Adrenal gland (tissue), 12 donors: Measurements from ENCODE around the gene AUTS2. TPM values are rescaled to one million over a fixed set of nuclear protein-coding genes. Genes with fewer than 3 reads are reported as not detected.

Experiments
- DNase-seq, 7 donors: peaks; one replicate each; pipeline ENCODE4 v3.0.0-alpha.2; 2019 to 2020
- H3K27ac ChIP-seq, 5 donors: fragments of 200-600 bp; sonication (generic) in 4 of 5; 1 replicate in 3 of 5; 2 replicates in 2 of 5; pipeline versions ENCODE4 v1.5.1 to v1.8.0; 2016 to 2020; ENCODE audit warnings: mild to moderate bottlenecking in 1 of 5
- H3K27me3 ChIP-seq: fragments of 200-600 bp; 2 replicates; pipeline ENCODE4 v1.8.0; 2021
- H3K36me3 ChIP-seq, 2 donors: fragments of 200-600 bp; replicated peaks in 1 of 2; 1 replicate in 1 of 2; 2 replicates in 1 of 2; pipeline versions ENCODE4 v1.5.1 to v1.8.0; 2018 to 2022
- H3K4me1 ChIP-seq, 2 donors: fragments of 200-600 bp; replicated peaks in 1 of 2; 1 replicate in 1 of 2; 2 replicates in 1 of 2; pipeline versions ENCODE4 v1.5.1 to v1.8.0; 2018 to 2021
- H3K4me3 ChIP-seq, 4 donors: fragments of 200-600 bp; sonication (generic) in 3 of 4; one replicate each; pipeline ENCODE4 v1.5.1; 2016 to 2018
- H3K9me3 ChIP-seq, 3 donors: fragments of 200-600 bp; sonication (generic) in 1 of 3; replicated peaks in 1 of 3; 1 replicate in 2 of 3; 2 replicates in 1 of 3; pipeline versions ENCODE4 v1.5.1 to v1.8.0; 2016 to 2021
- POLR2A ChIP-seq, 2 donors: fragments of 450-650 bp; IDR thresholded peaks; one replicate each; pipeline ENCODE4 v1.6.1; 2017; ENCODE audit warnings: antibody characterized with exemption in 2 of 2, mild to moderate bottlenecking in 2 of 2, moderate library complexity in 1 of 2
- WGBS, 4 donors: extraction: QIAGEN DNeasy Blood & Tissue Kit in 2 of 4; methylation state at CpG; one replicate each; pipeline versions ENCODE4 v1.1.5 to v1.1.7; 2013 to 2017; 5-methylcytosine and 5-hydroxymethylcytosine counted together
- intact Hi-C, 2 donors: fragments of 100-400 bp; cut with DNase I; formaldehyde crosslinking; loops; one replicate each; pipeline versions ENCODE4 v1.14.1 to v1.15.0; 2022 to 2023
- polyA plus RNA-seq, 3 donors: library from polyadenylated mRNA; stranded (reverse); fragments of 200-250 nt in 2 of 3; fragments of 350-450 nt in 1 of 3; fragmentation: Illumina TruSeq in 1 of 3; extraction: RNeasy Lipid Tissue Mini Kit (QIAGEN cat#74804) in 1 of 3; gene quantifications; one replicate each; pipeline ENCODE4 v1.2.3, GENCODE V29; 2013 to 2014
- total RNA-seq, 9 donors: library from RNA; depleted of rRNA in 4 of 9; stranded (reverse); fragments of >200 nt in 4 of 9; fragments of 120-200 nt in 1 of 9; fragmentation: NEBNext Ultra II Directional in 1 of 9; extraction: Animal tissue kit (Norgen Biotek cat#: 25700) in 1 of 9; gene quantifications; one replicate each; pipeline versions ENCODE4 v1.1.0 to v1.2.4, GENCODE V29; 2013 to 2023
- TF ChIP-seq, protein P1 (sequence below), 6 experiments: fragments of 450-650 bp in 4 of 6; fragments of 200-600 bp in 2 of 6; sonication (generic) in 1 of 6; IDR thresholded peaks; 1 replicate in 5 of 6; 2 replicates in 1 of 6; pipeline versions ENCODE4 v1.5.1 to v1.8.0; 2016 to 2021; ENCODE audit warnings: antibody characterized with exemption in 6 of 6, mild to moderate bottlenecking in 2 of 6, moderate library complexity in 1 of 6
- donor health status: healthy with polysubstance abuse.
- donor health status: Bipolar disorder and iron deficiency.
- donor health status: DM: yes; HTN: yes; CAD: no.
- donor health status: DM: no; HTN: no; CAD: no.
- donor health status: DM: no; HTN: no; CAD: no.
- donor health status: DM: yes; HTN: yes; CAD: no.

The AUTS2 gene
- total and polyA plus RNA-seq, 12 donors: 6.4 to 44.0 (median 15.2) TPM

DNA sequence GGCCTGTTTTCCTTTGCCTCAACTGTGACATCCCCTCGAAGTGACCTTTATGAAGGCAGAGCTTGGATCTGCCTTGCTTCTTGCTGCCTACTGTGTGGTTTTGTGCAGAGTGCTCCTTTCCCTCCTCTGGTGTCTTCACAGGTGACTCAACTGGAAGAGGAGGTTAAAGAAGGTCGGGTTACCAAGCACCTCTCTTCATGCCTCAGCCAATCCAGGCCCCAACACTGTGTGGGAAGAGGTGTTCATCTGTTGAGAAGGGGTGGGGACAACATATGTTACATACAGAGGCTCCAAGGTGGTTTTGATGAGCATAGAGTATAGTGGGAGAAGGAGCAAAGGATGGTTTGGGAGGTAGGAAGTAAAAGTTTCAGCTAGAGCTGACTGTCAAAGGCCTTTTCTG lies 155.7 kb downstream of the AUTS2 start:
- intact Hi-C loops: no loop called here
- H3K36me3 ChIP-seq: no peaks in the 10 kb centered on the region
- no peak for DNase-seq
- WGBS, 4 donors: 35 to 89% (median 61%) methylated on average over 2 of the region's 2 CpGs
- no peaks in the 10 kb centered on the region for H3K27me3 ChIP-seq
- H3K4me1 ChIP-seq: peaks cover 0 to 17% of the 10 kb centered on the region in 2 donors
- TF ChIP-seq, protein P1, sequence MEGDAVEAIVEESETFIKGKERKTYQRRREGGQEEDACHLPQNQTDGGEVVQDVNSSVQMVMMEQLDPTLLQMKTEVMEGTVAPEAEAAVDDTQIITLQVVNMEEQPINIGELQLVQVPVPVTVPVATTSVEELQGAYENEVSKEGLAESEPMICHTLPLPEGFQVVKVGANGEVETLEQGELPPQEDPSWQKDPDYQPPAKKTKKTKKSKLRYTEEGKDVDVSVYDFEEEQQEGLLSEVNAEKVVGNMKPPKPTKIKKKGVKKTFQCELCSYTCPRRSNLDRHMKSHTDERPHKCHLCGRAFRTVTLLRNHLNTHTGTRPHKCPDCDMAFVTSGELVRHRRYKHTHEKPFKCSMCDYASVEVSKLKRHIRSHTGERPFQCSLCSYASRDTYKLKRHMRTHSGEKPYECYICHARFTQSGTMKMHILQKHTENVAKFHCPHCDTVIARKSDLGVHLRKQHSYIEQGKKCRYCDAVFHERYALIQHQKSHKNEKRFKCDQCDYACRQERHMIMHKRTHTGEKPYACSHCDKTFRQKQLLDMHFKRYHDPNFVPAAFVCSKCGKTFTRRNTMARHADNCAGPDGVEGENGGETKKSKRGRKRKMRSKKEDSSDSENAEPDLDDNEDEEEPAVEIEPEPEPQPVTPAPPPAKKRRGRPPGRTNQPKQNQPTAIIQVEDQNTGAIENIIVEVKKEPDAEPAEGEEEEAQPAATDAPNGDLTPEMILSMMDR (IDR thresholded peaks at IDR 0.05): no peak
- TF ChIP-seq POLR2A (IDR thresholded peaks at IDR 0.05): no peak
- H3K4me3 ChIP-seq: no peak overlapping the region
- no peaks in the 10 kb centered on the region for H3K9me3 ChIP-seq
- no peak overlapping the region for H3K27ac ChIP-seq

DNA sequence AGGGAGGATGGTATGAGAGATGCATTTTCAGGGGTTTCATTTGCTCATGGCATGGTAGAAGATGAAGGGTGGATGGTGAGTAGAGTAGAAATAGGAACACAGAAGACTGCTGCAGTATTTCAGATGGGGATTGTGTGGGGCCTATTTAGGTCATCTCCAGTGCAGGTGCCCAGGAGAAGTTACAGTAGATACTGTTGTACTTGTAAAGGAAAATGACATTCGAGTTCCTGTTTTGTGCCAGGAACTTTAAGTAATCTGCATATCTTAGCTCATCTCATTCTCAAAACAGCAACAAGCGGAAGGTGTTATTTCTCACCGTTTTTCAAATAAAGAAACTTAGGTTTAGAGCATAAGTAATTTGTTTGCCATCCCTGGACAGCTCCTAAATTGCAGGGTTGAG lies 156.2 kb downstream of the AUTS2 start:
- Histone ChIP-seq H3K4me1 (peaks cover 0 to 12% of the 10 kb centered on the region in 2 donors), H3K27me3 (no peaks in the 10 kb centered on the region), H3K36me3 (no peaks in the 10 kb centered on the region), H3K9me3 (no peaks in the 10 kb centered on the region), H3K27ac (no peak overlapping the region), H3K4me3 (no peak overlapping the region)
- DNase-seq: no peak
- intact Hi-C loops: no loop called here
- WGBS, 4 donors: 87 to 90% (median 89%) methylated on average over 3 of the region's 3 CpGs
- no peak for TF ChIP-seq POLR2A (IDR thresholded peaks at IDR 0.05)
- TF ChIP-seq, protein P1 (IDR thresholded peaks at IDR 0.05): no peak

DNA sequence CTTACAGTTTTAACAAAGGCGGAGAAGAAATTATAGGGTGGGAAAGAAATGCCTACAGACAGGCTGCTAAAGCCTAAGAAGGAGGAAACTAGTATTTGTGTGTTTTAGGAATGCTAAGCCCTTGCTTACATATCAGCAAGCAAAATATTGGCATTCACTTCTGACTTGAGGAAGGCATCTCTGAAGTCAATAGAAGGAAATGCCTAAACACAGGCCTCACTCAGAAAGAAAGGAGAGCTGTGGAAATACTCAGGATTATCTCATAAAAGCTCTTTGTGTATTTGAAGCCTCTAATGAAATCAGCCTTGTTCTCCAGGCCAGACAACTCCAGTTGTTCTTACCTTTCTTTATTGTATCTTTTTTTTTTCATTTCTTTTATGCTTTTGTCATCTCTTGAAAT lies 158.0 kb downstream of the AUTS2 start:
- no peaks in the 10 kb centered on the region for H3K36me3 ChIP-seq
- 94 to 100% (median 99%) methylated on average over 1 of the region's 1 CpG for WGBS, 4 donors
- no peak overlapping the region for H3K27ac ChIP-seq
- TF ChIP-seq, protein P1 (IDR thresholded peaks at IDR 0.05): no peak
- TF ChIP-seq POLR2A (IDR thresholded peaks at IDR 0.05): no peak
- no peak for DNase-seq
- H3K4me3 ChIP-seq: no peak overlapping the region
- no peaks in the 10 kb centered on the region for H3K9me3 ChIP-seq
- H3K4me1 ChIP-seq: peaks cover 0 to 9% of the 10 kb centered on the region in 2 donors
- H3K27me3 ChIP-seq: no peaks in the 10 kb centered on the region
- intact Hi-C loops: no loop called here

DNA sequence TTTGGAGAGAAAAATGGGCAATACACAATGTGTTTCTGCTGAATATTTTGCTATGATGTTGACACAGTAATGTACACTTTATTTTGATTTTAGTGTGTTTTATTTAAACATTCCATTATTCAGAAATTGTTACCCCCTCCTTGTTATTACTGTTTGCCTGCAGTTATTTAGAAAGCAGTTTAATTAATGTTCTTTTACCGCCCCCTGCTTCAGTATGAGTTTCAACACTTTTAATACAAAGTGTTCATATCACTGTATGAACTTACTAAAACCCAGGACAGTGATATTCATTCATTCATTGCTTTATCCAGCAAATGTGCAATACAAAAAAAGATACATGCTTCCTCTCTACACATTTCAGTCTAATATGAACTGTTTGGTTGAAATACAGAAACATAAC lies 159.3 kb downstream of the AUTS2 start:
- DNase-seq: no peak
- Histone ChIP-seq H3K4me3 (no peak overlapping the region), H3K36me3 (no peaks in the 10 kb centered on the region), H3K27me3 (no peaks in the 10 kb centered on the region), H3K9me3 (no peaks in the 10 kb centered on the region), H3K4me1 (peaks cover 0 to 9% of the 10 kb centered on the region in 2 donors), H3K27ac (no peak overlapping the region)
- TF ChIP-seq, protein P1 (IDR thresholded peaks at IDR 0.05): no peak
- no peak for TF ChIP-seq POLR2A (IDR thresholded peaks at IDR 0.05)
- intact Hi-C loops: no loop called here
- WGBS, 4 donors: 57 to 82% (median 66%) methylated on average over 1 of the region's 1 CpG
